ENCODE data around the gene SEMA5A. TPM values are rescaled to one million over a fixed set of nuclear protein-coding genes. Genes with fewer than 3 reads are reported as not detected.

The SEMA5A gene
- total RNA-seq, 1 donor from 2014 or later, result 0.51 TPM

DNA sequence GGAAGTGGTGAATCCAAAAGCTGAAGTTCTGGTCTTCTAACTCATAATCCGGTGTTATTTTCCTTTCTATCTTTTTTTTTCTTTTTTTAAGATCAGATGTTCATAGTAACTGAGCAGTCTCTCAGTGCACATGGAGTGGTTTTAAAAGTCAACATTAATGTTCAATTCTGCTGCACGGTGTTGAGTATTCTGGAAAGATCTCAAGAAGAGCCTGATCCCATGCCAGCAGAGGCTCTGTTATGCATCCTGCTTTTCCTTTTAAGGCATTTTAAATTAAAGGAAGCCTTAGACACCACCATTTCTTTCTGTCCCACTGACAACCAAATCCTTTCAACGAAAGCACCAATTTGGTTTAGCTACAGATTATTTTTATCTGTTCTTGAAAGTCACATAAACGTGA, 33.4 kb downstream of the SEMA5A start:
- H3K27me3 Mint-ChIP-seq (ENCODE audit: unreplicated experiment), result no peaks in the 10 kb centered on the region
- H3K36me3 Mint-ChIP-seq (ENCODE audit: unreplicated experiment), result no peaks in the 10 kb centered on the region
- no peak overlapping the region for H3K27ac Mint-ChIP-seq (ENCODE audit: unreplicated experiment)
- TF ChIP-seq, protein P1, sequence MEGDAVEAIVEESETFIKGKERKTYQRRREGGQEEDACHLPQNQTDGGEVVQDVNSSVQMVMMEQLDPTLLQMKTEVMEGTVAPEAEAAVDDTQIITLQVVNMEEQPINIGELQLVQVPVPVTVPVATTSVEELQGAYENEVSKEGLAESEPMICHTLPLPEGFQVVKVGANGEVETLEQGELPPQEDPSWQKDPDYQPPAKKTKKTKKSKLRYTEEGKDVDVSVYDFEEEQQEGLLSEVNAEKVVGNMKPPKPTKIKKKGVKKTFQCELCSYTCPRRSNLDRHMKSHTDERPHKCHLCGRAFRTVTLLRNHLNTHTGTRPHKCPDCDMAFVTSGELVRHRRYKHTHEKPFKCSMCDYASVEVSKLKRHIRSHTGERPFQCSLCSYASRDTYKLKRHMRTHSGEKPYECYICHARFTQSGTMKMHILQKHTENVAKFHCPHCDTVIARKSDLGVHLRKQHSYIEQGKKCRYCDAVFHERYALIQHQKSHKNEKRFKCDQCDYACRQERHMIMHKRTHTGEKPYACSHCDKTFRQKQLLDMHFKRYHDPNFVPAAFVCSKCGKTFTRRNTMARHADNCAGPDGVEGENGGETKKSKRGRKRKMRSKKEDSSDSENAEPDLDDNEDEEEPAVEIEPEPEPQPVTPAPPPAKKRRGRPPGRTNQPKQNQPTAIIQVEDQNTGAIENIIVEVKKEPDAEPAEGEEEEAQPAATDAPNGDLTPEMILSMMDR (IDR thresholded peaks at IDR 0.05; ENCODE audit: partially characterized antibody, unreplicated experiment), result no peak
- H3K9me3 Mint-ChIP-seq (ENCODE audit: unreplicated experiment), result peaks cover 1% of the 10 kb centered on the region
- no peak overlapping the region for H3K4me3 Mint-ChIP-seq (ENCODE audit: unreplicated experiment)
- no peak for DNase-seq
- no peaks in the 10 kb centered on the region for H3K4me1 Mint-ChIP-seq (ENCODE audit: low read depth, unreplicated experiment)

DNA sequence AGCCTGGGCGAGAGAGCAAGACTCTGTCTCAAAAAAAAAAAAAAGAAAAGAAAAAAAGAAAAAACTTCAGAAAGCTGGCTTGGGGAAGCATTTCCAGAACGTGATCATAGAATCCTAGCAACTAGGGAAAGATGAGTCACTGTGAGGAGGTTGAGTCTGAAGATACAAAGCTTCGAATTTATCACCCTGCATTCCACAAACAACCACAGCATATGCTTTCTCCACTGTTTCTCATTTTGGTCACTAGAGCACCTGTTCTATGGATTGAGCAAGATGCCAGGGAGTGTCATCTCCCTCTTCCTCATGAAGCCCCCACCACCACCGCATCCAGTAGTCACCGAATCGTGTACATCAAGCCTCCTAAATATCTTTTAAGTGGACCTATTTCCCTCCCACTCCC, 37.9 kb downstream of the SEMA5A start:
- no peak for DNase-seq
- Mint-ChIP-seq H3K9me3 (ENCODE audit: unreplicated experiment) (peaks cover 1% of the 10 kb centered on the region), H3K4me1 (ENCODE audit: low read depth, unreplicated experiment) (no peaks in the 10 kb centered on the region), H3K27me3 (ENCODE audit: unreplicated experiment) (no peaks in the 10 kb centered on the region), H3K4me3 (ENCODE audit: unreplicated experiment) (no peak overlapping the region), H3K36me3 (ENCODE audit: unreplicated experiment) (no peaks in the 10 kb centered on the region), H3K27ac (ENCODE audit: unreplicated experiment) (no peak overlapping the region)
- TF ChIP-seq, protein P1 (IDR thresholded peaks at IDR 0.05; ENCODE audit: partially characterized antibody, unreplicated experiment), result no peak

DNA sequence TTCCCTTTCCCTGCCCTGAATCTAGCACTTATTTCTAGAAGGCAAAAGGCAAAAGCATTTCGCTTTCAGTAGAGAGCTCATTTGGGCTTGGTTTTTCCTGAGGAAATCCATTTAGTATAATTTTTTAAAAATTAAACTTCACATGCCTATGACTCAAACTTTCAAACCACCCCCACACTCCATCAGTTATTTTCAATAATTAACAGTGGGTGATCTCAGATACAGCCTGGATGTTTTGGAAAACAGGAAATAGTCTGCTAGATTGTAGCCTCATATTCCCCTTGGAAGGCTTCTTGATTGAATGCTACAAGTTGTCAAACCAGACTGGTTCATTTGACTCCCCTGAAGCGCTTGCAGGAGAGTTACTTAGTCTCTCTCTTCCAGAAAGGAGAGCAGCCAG, 40.6 kb downstream of the SEMA5A start:
- Mint-ChIP-seq H3K27ac (ENCODE audit: unreplicated experiment) (no peak overlapping the region), H3K4me3 (ENCODE audit: unreplicated experiment) (no peak overlapping the region)

DNA sequence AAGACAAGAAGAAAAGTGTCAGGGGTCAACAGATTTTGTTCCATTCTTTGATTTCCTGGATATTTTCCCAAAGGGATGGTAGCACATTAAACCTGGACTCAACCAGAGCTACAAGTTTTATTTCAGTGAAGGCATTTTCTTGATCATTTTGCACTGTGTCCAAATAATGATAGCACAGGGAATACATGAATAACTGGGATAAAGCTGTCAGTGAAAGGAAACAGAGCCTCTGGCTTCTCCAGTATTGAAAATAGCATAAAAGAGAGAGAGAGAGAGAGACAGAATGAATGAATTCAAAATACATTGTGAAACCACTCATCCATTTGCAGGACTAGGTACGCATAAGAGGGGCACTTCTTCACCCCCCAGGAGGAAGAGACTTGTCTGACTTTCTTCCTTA, 43.0 kb downstream of the SEMA5A start:
- H3K4me3 Mint-ChIP-seq (ENCODE audit: unreplicated experiment), result no peak overlapping the region
- H3K9me3 Mint-ChIP-seq (ENCODE audit: unreplicated experiment), result no peaks in the 10 kb centered on the region
- H3K36me3 Mint-ChIP-seq (ENCODE audit: unreplicated experiment), result no peaks in the 10 kb centered on the region
- TF ChIP-seq, protein P1 (IDR thresholded peaks at IDR 0.05; ENCODE audit: partially characterized antibody, unreplicated experiment), result no peak
- DNase-seq, result no peak
- no peaks in the 10 kb centered on the region for H3K4me1 Mint-ChIP-seq (ENCODE audit: low read depth, unreplicated experiment)
- H3K27me3 Mint-ChIP-seq (ENCODE audit: unreplicated experiment), result no peaks in the 10 kb centered on the region
- no peak overlapping the region for H3K27ac Mint-ChIP-seq (ENCODE audit: unreplicated experiment)

More for the DNA sequence above, 40.6 kb downstream of the SEMA5A start:
- no peaks in the 10 kb centered on the region for H3K4me1 Mint-ChIP-seq (ENCODE audit: low read depth, unreplicated experiment)
- peaks cover 1% of the 10 kb centered on the region for H3K9me3 Mint-ChIP-seq (ENCODE audit: unreplicated experiment)
- TF ChIP-seq, protein P1 (IDR thresholded peaks at IDR 0.05; ENCODE audit: partially characterized antibody, unreplicated experiment), result no peak
- no peaks in the 10 kb centered on the region for H3K27me3 Mint-ChIP-seq (ENCODE audit: unreplicated experiment)
- no peaks in the 10 kb centered on the region for H3K36me3 Mint-ChIP-seq (ENCODE audit: unreplicated experiment)
- DNase-seq, result no peak

DNA sequence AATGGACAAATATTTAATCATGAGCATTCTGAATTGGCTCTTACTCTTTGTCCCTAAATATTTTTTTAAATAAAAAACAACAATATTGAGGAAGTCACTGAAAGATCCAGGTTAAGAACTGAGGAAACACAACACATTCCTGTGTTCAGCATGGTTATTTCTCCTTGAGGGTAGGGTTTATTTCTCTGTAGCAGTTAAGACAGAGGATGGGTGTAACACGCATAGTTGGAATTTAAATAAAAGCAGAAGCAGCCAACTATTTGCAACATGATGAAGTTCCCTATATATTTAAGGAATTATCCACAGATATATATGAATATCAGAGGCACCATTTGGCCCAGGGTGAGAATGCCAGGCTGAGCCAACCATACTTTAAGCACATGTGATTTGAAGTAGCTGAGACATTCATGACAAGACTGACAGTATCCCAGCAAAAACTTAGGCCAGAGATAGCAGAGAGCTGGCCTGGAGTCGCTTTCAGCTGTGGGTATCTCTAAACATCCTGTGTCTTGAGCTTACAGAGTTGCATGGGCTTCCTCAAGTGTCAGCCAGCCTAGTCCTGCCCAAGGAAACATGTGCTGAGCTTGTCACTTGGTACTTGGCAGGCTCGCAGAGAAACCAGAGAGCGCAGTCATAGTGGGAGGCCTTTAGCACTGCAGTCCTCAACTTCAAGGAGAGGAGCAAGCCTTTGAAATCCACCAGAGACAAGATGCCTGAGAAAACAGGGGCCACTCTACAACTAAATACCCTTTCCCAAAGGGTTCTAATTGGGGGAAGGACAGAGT, 43.6 kb downstream of the SEMA5A start:
- Mint-ChIP-seq H3K4me1 (ENCODE audit: low read depth, unreplicated experiment) (no peaks in the 10 kb centered on the region), H3K27ac (ENCODE audit: unreplicated experiment) (no peak overlapping the region)
- DNase-seq, result no peak

More for the DNA sequence above, 43.6 kb downstream of the SEMA5A start:
- no peaks in the 10 kb centered on the region for H3K27me3 Mint-ChIP-seq (ENCODE audit: unreplicated experiment)
- no peaks in the 10 kb centered on the region for H3K36me3 Mint-ChIP-seq (ENCODE audit: unreplicated experiment)
- H3K9me3 Mint-ChIP-seq (ENCODE audit: unreplicated experiment), result no peaks in the 10 kb centered on the region
- TF ChIP-seq, protein P1 (IDR thresholded peaks at IDR 0.05; ENCODE audit: partially characterized antibody, unreplicated experiment), result no peak
- H3K4me3 Mint-ChIP-seq (ENCODE audit: unreplicated experiment), result no peak overlapping the region
